Calu3 (cell line): ENCODE results near the gene MRPL43. TPM values are rescaled to one million over a fixed set of nuclear protein-coding genes. Genes with fewer than 3 reads are reported as not detected.

Experiments used
- BruUV-seq: library from RNA; stranded (reverse); fragments of 400-500 nt; replicated peaks from 2 replicates; lab custom pipeline; 2021; lab: Mats Ljungman, UMichigan
- CTCF ChIA-PET: fragments of 300-600 bp; sonication (Branson Sonifier 250); formaldehyde crosslinking; loops from one replicate; lab custom pipeline; 2022; ENCODE audit warnings: antibody characterized with exemption; lab: Charles Lee
- DNase-seq: peaks from one replicate; pipeline ENCODE4 v3.0.0; 2022
- H3K27ac Mint-ChIP-seq: one replicate; pipeline ENCODE4 v1.8.0; 2022; ENCODE audit warnings: mixed read lengths; ENCODE audit not compliant: unreplicated experiment
- H3K27me3 Mint-ChIP-seq: one replicate; pipeline ENCODE4 v1.8.0; 2022; ENCODE audit warnings: mixed read lengths; ENCODE audit not compliant: unreplicated experiment
- H3K36me3 Mint-ChIP-seq: one replicate; pipeline ENCODE4 v1.8.0; 2022; ENCODE audit warnings: mild to moderate bottlenecking, moderate library complexity, mixed read lengths; ENCODE audit not compliant: insufficient read depth, unreplicated experiment
- H3K4me1 Mint-ChIP-seq: one replicate; pipeline ENCODE4 v1.8.0; 2022; ENCODE audit warnings: mild to moderate bottlenecking, low read depth, mixed read lengths; ENCODE audit not compliant: unreplicated experiment
- H3K4me3 Mint-ChIP-seq: one replicate; pipeline ENCODE4 v1.8.0; 2022; ENCODE audit warnings: mild to moderate bottlenecking, low read depth, moderate library complexity, mixed read lengths; ENCODE audit not compliant: unreplicated experiment
- H3K9me3 Mint-ChIP-seq: one replicate; pipeline ENCODE4 v1.8.0; 2022; ENCODE audit warnings: low read depth, mixed read lengths; ENCODE audit not compliant: unreplicated experiment
- CTCF ChIP-seq: fragments of 200-600 bp; IDR thresholded peaks from one replicate; pipeline ENCODE4 v1.8.0; 2022; ENCODE audit warnings: antibody characterized with exemption; ENCODE audit not compliant: unreplicated experiment
- intact Hi-C: fragments of 100-400 bp; cut with micrococcal nuclease; formaldehyde crosslinking; loops from one replicate; pipeline ENCODE4 v1.10.0; 2022; ENCODE audit not compliant: unreplicated experiment
- total RNA-seq: library from RNA; stranded (reverse); gene quantifications from 2 replicates; pipeline ENCODE4 v1.2.3, GENCODE V29; 2022

MRPL43 gene
- total RNA-seq, 1 experiment from 2014 or later = 44.7 TPM

GRCh38 chr10:101012525-101013364 lies 25.4 kb upstream of the MRPL43 start:
- Mint-ChIP-seq H3K4me3 (no peak overlapping the region), H3K27ac (peak overlapping the region; percentile 66), H3K36me3 (no peaks in the 10 kb centered on the region), H3K4me1 (peaks cover 10% of the 10 kb centered on the region), H3K9me3 (no peaks in the 10 kb centered on the region), H3K27me3 (peaks cover 34% of the 10 kb centered on the region)
- intact Hi-C loops = loop anchor here (2.0 to 5.0 kb wide), 2 partner anchors 16 to 45 kb away; partner anchors contain the start of gene SEMA4G
- BruUV-seq = no TSS peak
- peak; percentile 61 for TF ChIP-seq CTCF
- DNase-seq = peak; percentile 84
- CTCF ChIA-PET = interaction anchor here (1.6 kb wide), 1 partner anchor 15 kb away, joined by 8 read pairs; no protein-coding TSS in a partner anchor

- BruUV-seq = no TSS peak
- no peaks in the 10 kb centered on the region for H3K36me3 Mint-ChIP-seq
- no peak overlapping the region for H3K4me3 Mint-ChIP-seq
- CTCF ChIA-PET = interaction anchor here (0.8 to 1.6 kb wide), 6 partner anchors 12 to 558 kb away, joined by 3 to 10 read pairs (median 4); partner anchors contain the start of genes LZTS2, PDZD7 and SFXN3
- DNase-seq = peak; percentile 38
- peak; percentile 49 for TF ChIP-seq CTCF
- intact Hi-C loops = loop anchor here (2.0 to 5.0 kb wide), 2 partner anchors 15 to 44 kb away; partner anchors contain the start of gene SEMA4G
- no peak overlapping the region for H3K27ac Mint-ChIP-seq
- peaks cover 10% of the 10 kb centered on the region for H3K4me1 Mint-ChIP-seq
- peaks cover 24% of the 10 kb centered on the region for H3K27me3 Mint-ChIP-seq
- H3K9me3 Mint-ChIP-seq = no peaks in the 10 kb centered on the region
Measured at GRCh38 chr10:101011517-101012423, 24.5 kb upstream of the MRPL43 start.

GRCh38 chr10:101010329-101010728 lies 23.0 kb upstream of the MRPL43 start:
- no peak for TF ChIP-seq CTCF
- intact Hi-C loops = loop anchor here (5.0 kb wide), 1 partner anchor 43 kb away; the partner anchor contains the start of gene SEMA4G
- CTCF ChIA-PET = no interaction called here
- Mint-ChIP-seq H3K27ac (no peak overlapping the region), H3K4me1 (peaks cover 10% of the 10 kb centered on the region), H3K9me3 (no peaks in the 10 kb centered on the region), H3K4me3 (no peak overlapping the region), H3K27me3 (peaks cover 10% of the 10 kb centered on the region), H3K36me3 (no peaks in the 10 kb centered on the region)
- BruUV-seq = no TSS peak
- no peak for DNase-seq

GRCh38 chr10:101008823-101009423 lies 21.6 kb upstream of the MRPL43 start:
- Mint-ChIP-seq H3K27me3 (no peaks in the 10 kb centered on the region), H3K9me3 (no peaks in the 10 kb centered on the region), H3K4me3 (no peak overlapping the region), H3K4me1 (peaks cover 10% of the 10 kb centered on the region), H3K27ac (no peak overlapping the region), H3K36me3 (no peaks in the 10 kb centered on the region)
- BruUV-seq = no TSS peak
- peak; percentile 50 for DNase-seq
- intact Hi-C loops = no loop called here
- CTCF ChIA-PET = no interaction called here
- no peak for TF ChIP-seq CTCF
